Measurements from ENCODE around the gene OR5H14. TPM values are rescaled to one million over a fixed set of nuclear protein-coding genes. Genes with fewer than 3 reads are reported as not detected.

OR5H14 gene
- total RNA-seq, 1 experiment from 2014 or later: not detected

- H3K4me1 Mint-ChIP-seq: peaks cover 17 to 22% of the 10 kb centered on the region in 2 experiments
- no peak overlapping the region for H3K4me3 Mint-ChIP-seq
- no peak overlapping the region for H4K91ac ChIP-seq (ENCODE audit: insufficient read length, low read depth, low read length)
- no peak overlapping the region for H2BK20ac ChIP-seq (ENCODE audit: low read depth, low read length, poor library complexity, severe bottlenecking)
- no peaks in the 10 kb centered on the region for H3K79me1 ChIP-seq (ENCODE audit: insufficient read depth, low read depth, low read length, poor library complexity, severe bottlenecking)
- no peaks in the 10 kb centered on the region for H3K4me1 ChIP-seq (ENCODE audit: insufficient read depth, low read length)
- H2BK5ac ChIP-seq (ENCODE audit: insufficient read length, low read length): no peak overlapping the region
- TF ChIP-seq, protein P1, sequence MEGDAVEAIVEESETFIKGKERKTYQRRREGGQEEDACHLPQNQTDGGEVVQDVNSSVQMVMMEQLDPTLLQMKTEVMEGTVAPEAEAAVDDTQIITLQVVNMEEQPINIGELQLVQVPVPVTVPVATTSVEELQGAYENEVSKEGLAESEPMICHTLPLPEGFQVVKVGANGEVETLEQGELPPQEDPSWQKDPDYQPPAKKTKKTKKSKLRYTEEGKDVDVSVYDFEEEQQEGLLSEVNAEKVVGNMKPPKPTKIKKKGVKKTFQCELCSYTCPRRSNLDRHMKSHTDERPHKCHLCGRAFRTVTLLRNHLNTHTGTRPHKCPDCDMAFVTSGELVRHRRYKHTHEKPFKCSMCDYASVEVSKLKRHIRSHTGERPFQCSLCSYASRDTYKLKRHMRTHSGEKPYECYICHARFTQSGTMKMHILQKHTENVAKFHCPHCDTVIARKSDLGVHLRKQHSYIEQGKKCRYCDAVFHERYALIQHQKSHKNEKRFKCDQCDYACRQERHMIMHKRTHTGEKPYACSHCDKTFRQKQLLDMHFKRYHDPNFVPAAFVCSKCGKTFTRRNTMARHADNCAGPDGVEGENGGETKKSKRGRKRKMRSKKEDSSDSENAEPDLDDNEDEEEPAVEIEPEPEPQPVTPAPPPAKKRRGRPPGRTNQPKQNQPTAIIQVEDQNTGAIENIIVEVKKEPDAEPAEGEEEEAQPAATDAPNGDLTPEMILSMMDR (conservative IDR thresholded peaks at IDR 0.05): no peak
- no peak overlapping the region for H2BK15ac ChIP-seq (ENCODE audit: low read depth, low read length)
- H3K9ac ChIP-seq (ENCODE audit: extremely low read depth, insufficient read length, low read length): no peak overlapping the region
- no peak overlapping the region for H2AFZ ChIP-seq (ENCODE audit: low read length)
- H4K20me1 ChIP-seq (ENCODE audit: control insufficient read depth, insufficient read depth, insufficient read length): no peaks in the 10 kb centered on the region
- H3K27ac Mint-ChIP-seq: no peak overlapping the region
- H3K18ac ChIP-seq (ENCODE audit: insufficient read length, low read depth, low read length): no peak overlapping the region
- H3K79me2 ChIP-seq (ENCODE audit: insufficient read depth, low read length): no peaks in the 10 kb centered on the region
- H3K14ac ChIP-seq (ENCODE audit: insufficient read depth, low read length): no peak overlapping the region
- H3T11ph ChIP-seq (ENCODE audit: low read length): no peak overlapping the region
- no peak for DNase-seq
- H3K23ac ChIP-seq (ENCODE audit: insufficient read length, low read depth, low read length): no peak overlapping the region
- no peak overlapping the region for H2AK5ac ChIP-seq (ENCODE audit: insufficient read length, low read length)
- no peak overlapping the region for H2BK12ac ChIP-seq (ENCODE audit: insufficient read length, low read depth, low read length)
- H3K4me2 ChIP-seq (ENCODE audit: insufficient read depth, insufficient read length, low read length): no peak overlapping the region
- no peaks in the 10 kb centered on the region for H3K36me3 Mint-ChIP-seq (ENCODE audit: insufficient read depth in 1 of 3, low read depth in 3 of 3)
- H3K56ac ChIP-seq (ENCODE audit: insufficient read length, low read depth, low read length): no peak overlapping the region
- H4K5ac ChIP-seq (ENCODE audit: insufficient read length, low read depth, low read length): no peak overlapping the region
- H2BK120ac ChIP-seq (ENCODE audit: low read depth, low read length, poor library complexity, severe bottlenecking): no peak overlapping the region
- H3K27ac ChIP-seq (ENCODE audit: insufficient read length, low read depth, low read length): no peak overlapping the region
- no peak overlapping the region for H4K8ac ChIP-seq (replicated peaks; ENCODE audit: insufficient read length, low read depth, low read length)
- no peaks in the 10 kb centered on the region for H3K9me3 ChIP-seq (ENCODE audit: control insufficient read depth, low read depth, low read length)
- no peaks in the 10 kb centered on the region; a peak in 1 of 5 replicates for H3K9me3 Mint-ChIP-seq
- no peaks in the 10 kb centered on the region for H3K23me2 ChIP-seq (ENCODE audit: insufficient read length, low read depth, low read length, poor library complexity, severe bottlenecking)
- H3K27me3 Mint-ChIP-seq (ENCODE audit: low read depth): no peaks in the 10 kb centered on the region
- no peaks in the 10 kb centered on the region for H3K27me3 ChIP-seq (ENCODE audit: insufficient read depth, low read length)
- no peak overlapping the region for H3K4ac ChIP-seq (ENCODE audit: low read depth, low read length)
Measured at GRCh38 chr3:98140531-98140930, 6.7 kb upstream of the OR5H14 start.

All from H9 (cell line).